ENCODE measurements around the gene HGF.

The HGF gene

DNA sequence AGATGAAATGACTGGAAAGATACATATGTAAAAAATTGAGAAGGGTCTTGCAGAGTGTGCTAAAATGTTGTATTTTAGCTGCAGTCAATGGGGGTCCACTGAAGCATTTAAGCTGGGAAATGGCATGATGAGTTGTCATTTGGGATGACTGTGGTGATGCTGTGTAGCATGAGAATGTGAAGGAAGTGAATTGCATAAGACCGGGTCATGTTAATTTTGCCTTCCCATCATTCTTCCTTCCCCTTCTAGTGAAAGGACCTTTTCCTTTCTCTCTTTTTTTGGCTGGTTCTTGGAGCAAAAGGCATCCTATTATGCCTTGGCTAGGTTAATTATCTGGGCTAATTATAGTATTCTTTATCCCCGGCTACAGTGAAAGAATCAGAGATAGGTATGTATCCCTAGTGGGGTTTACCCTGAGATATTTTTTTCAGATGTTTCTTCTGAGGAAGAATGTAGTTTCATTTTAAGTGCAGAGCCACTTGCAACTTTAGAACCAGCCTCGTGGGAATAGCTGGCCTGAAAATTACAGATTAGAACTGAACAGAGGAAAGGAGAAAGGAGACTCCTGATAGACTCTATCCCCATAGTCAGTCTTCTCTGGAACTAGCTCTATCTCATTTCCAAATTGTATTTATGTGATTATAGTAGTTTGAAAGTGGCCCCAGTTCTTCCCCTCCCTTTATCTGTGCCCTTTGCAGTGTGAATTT is 93.6 kb downstream of the HGF start:
- no peak for DNase-seq

DNA sequence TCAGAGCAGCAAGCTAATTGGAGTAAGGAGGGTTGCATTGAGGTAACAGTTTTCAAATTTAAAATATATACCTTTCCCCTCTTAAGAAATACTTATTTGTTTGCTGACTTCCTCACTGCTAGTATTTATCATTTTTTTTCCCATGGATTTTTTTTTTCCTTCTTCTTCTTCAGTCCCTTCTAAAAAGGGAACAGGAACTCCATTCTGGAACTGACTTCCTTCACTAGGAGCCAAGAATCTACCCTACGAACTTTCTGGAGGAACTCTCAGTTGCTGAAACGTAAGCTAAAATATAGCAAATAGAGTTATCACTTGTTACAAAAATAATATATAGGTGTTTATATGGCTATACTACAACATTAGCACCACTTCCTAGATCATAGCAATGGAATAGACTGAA is 95.4 kb downstream of the HGF start:
- DNase-seq, result no peak

DNA sequence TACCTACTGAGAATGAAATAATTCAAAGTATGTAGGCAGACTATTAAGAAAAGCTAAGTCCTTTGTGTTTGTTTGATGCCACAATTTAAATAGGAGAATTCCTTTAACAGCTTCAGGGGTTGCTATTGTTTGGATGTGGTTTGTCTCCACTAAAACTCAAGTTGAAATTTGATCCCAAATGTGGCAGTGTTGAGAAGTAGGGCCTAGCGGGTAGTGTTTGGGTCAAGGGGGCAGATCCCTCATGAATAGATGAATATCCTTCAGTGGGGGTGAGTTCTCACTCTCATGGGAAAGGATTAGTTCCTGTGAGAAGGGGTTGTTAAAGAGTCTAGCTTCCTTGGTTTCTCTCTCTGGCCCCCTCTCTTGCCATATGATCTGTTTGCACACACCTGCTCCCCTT is 97.0 kb downstream of the HGF start:
- no peak for DNase-seq

DNA sequence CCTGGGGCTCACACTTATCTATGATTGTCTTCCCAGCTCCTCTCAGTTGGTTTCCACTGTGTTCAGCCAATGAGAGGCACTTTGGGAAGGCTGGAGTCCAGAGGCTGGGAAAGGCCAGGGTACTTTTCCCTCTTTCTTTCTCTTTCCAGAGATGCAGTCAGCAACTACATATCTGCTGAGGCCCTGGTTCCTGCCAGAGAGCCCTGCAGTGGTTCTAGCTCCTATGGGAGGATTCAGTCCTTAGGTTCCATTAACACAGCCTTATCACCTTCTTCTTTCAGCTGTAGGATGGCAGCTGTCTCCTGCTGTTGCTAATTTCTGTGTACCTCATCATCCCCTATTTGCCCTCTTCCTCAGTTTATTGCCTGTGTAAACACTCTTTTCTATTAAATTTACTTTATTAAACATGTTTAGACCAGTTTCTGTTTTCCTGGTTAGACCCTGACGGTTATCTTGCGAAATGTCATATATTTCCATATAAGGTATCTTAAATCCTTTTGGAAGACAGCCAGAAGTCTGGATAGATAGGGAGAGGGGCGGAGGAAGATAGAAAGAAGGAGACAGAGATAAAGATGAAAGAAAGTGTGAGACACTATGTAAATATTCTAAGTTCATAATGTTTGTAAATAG is 100.3 kb downstream of the HGF start:
- DNase-seq, result no peak

DNA sequence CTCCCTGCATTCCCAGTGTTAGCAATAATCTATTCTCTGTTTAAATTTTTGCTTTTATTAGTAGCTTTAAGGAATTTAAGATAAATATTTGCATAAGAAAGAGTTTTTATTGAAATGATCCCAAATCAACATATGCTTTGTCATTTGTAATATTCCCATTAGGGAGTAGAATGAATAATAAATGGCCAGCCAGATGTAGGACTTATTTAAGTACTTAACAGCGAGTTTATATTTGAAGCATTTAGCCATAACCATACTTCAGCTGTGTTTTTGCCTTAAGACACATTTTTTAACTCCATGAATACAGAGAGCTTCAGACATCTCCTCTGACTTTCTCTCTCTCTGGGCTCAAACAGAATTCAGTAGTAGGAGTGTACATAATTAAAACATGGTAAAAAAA is 103.6 kb downstream of the HGF start:
- no peak for DNase-seq

DNA sequence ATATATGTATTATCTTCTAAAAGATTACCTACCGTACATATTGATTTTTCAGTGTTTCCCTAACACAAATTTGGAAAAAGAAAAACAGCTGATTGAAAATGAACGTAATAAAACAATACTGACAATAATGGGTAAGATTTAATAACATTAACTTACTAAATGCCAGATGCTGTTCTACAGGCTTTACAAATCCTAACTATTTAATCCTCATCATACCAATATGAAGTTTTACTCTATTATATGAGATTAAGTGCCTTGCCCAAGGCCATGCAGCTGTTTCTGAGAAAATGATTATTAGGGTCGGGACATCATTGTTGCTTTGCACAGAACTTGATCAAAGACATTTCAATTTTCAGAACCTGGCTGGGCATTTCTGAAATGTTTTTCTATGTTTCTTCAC is 104.6 kb downstream of the HGF start:
- no peak for DNase-seq

DNA sequence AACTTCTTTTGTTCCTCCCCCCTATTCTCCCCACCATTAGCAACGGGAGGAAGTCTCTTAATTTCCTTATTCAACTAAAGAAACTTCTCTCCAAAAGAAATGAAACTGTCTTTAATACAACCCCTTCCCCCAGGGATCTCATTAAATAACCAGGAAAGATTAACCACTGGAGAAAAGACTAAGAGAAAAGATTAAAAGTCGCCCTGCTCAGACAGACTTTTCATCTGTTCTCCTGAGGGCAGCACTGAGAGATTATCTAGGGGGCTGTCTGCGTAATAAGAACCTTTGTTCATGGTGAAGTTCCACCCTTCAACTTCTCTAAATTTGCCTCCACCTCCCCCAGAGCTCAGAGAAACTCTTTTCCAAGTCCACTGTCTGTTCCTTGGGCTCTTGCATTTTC is 105.5 kb downstream of the HGF start:
- DNase-seq, result no peak

DNA sequence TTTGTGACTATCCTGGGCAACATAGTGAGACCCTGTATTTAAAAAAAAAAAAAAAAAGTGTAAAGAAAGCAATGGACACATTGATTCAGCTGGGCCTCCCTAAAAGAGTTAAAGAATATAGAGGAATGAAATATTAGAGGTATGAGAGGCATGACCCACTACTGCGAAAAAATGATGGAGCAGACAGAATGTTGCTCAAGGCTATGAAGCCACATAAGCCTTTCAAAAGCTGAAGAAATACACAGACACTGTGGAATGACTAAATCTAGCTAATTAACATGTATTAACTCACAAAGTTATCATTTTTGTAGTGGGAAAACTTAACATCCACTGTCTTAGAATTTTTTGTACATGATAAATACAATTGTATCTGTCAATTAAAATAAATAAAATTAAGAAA is 107.3 kb downstream of the HGF start:
- no peak for DNase-seq

DNA sequence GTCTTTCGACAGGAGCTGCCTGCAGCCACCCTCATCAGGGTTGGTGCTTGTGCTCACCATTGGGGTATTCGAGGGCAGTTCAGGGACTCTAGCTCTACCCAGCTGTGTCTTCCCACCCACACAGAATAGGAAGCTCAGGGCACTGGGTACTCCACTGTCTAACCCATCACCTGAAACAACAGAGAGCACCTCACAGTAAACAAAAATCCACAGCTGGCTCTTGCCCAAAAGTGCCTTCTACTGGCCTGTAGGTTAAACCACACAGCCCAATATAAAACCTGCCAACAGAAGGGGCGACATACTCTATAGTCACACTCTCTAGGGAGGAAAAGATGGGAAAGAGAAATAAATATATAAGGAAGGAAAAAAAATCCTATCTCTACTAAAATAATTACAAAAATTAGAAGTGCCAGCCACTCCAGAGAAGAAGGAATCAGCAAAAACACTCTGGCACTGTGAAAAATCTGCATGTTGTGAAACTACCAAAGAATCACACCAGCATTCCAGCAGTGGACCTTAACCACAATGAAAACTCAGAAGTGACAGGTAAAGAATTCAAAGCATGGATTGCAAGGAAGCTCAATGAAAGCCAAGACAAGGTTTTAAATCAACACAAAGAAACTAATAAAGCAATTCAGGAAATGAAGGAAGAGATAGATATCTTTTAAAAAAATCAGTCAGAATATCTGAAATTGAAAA is 110.0 kb downstream of the HGF start:
- DNase-seq, result no peak

DNA sequence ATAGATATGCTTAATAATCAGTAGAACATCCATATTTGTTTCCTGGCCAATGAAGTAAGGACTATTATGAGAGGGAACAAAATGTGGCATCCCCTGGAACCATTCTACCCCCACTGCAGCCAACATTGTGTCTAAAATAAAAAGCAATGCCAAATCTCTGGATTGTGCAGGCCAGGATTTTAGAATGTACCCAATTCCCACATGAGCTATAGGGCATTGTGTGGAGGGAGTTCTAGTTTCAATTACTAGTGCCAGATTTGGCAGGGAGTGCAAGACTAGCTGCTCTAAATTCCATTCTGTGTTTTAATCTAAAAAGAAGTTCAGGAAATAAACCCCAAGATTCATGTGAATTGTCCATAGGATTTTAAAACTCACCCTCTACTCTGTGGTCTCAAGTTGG is 112.3 kb downstream of the HGF start:
- DNase-seq, result peak in 1 of 2 experiments; percentile 86

DNA sequence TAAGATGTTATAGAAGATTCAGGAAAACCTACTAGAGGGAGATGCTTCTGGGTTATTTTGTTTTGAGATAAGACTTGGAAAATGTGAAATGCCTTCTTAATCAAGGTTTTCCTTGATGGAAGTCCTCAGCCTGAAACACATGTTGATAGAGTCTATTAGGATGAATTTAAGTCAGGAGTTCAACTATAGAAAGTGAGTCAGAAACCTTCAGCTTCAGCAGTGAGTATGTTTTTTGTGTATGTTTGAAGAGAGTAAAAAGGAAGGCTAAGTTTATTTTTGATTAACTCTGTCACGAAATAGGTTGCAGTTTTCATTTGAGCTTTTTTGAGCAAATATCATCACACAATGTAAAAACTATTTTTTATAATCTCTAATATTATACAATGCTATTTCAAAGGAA is 114.6 kb downstream of the HGF start:
- DNase-seq, result no peak

DNA sequence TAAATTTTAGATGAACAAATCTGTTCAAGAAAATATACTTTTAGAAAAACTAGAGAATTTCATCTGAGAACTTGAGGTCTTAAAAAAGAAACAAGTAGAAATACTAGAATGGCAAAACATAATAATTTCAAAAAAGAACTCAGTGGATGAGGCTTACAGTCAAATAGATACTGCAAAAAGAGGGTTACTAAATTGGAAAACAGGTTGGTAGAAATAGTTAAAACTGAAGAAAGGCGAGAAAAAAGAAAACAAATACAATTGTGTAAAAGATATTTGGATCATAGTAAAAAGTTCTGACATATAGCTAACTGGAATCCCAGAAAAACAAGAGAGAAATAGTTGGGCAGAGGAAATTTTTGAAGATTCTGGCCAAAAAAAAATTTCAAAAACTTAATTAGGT is 117.6 kb downstream of the HGF start:
- no peak for DNase-seq
